ENCODE measurements around the gene HNMT.

HNMT gene

GRCh38 chr2:137929519-137929916 is 34.8 kb upstream of the HNMT start:
- no peak for TF ChIP-seq CTCF (conservative IDR thresholded peaks at IDR 0.05; ENCODE audit: low read length)
- DNase-seq (ENCODE audit: low read depth), result no peak
- H3K4me3 ChIP-seq (ENCODE audit: low read length), result no peak overlapping the region

GRCh38 chr2:137930146-137930545 is 34.1 kb upstream of the HNMT start:
- DNase-seq (ENCODE audit: low read depth), result no peak
- no peak overlapping the region for H3K4me3 ChIP-seq (ENCODE audit: low read length)
- TF ChIP-seq CTCF (conservative IDR thresholded peaks at IDR 0.05; ENCODE audit: low read length), result no peak

- H3K4me3 ChIP-seq (ENCODE audit: low read length), result no peak overlapping the region
- no peak for TF ChIP-seq CTCF (conservative IDR thresholded peaks at IDR 0.05; ENCODE audit: low read length)
- no peak for DNase-seq (ENCODE audit: low read depth)
These were observed 28.7 kb upstream of the HNMT start for GRCh38 chr2:137935591-137935990.

GRCh38 chr2:137937246-137937645 is 27.0 kb upstream of the HNMT start:
- no peak overlapping the region for H3K4me3 ChIP-seq (ENCODE audit: low read length)
- DNase-seq (ENCODE audit: low read depth), result no peak
- TF ChIP-seq CTCF (conservative IDR thresholded peaks at IDR 0.05; ENCODE audit: low read length), result no peak

- no peak for TF ChIP-seq CTCF (conservative IDR thresholded peaks at IDR 0.05; ENCODE audit: low read length)
- no peak overlapping the region for H3K4me3 ChIP-seq (ENCODE audit: low read length)
- no peak for DNase-seq (ENCODE audit: low read depth)
These were observed 26.5 kb upstream of the HNMT start for GRCh38 chr2:137937778-137938177.

- no peak overlapping the region for H3K4me3 ChIP-seq (ENCODE audit: low read length)
- no peak for TF ChIP-seq CTCF (conservative IDR thresholded peaks at IDR 0.05; ENCODE audit: low read length)
- peak; percentile 71 for DNase-seq (ENCODE audit: low read depth)
These were observed 26.1 kb upstream of the HNMT start for GRCh38 chr2:137938204-137938603.

- TF ChIP-seq CTCF (conservative IDR thresholded peaks at IDR 0.05; ENCODE audit: low read length), result no peak
- no peak for DNase-seq (ENCODE audit: low read depth)
- H3K4me3 ChIP-seq (ENCODE audit: low read length), result no peak overlapping the region
These were observed 25.2 kb upstream of the HNMT start for GRCh38 chr2:137939026-137939425.
